ENCODE results near the gene SPDYE2.
"Not testable (repeated sequence)": the region's sequence is repeated elsewhere in the genome, so short reads cannot be mapped to it uniquely, and the experiment has no call there.

The SPDYE2 gene

GRCh38 chr7:102550808-102551422, at the start of gene SPDYE2:
Gene SPDYE2 (plus strand): TSS chr7:102551226. CDS start chr7:102553256, 2,030 bp downstream.
- H3K27me3 ChIP-seq (ENCODE audit: low read depth, low read length) = not testable (repeated sequence)

GRCh38 chr7:102503141-102503540, 47.9 kb upstream of the SPDYE2 start:
- H3K36me3 ChIP-seq (ENCODE audit: control insufficient read depth in 1 of 2, insufficient read depth in 2 of 2, low read length in 2 of 2); H3K27me3 ChIP-seq (ENCODE audit: low read depth, low read length); H3K4me3 ChIP-seq (ENCODE audit: low read depth in 1 of 2, low read length in 2 of 2); H3K9me3 ChIP-seq (ENCODE audit: control insufficient read depth in 1 of 2, low read length in 2 of 2); H3K27ac ChIP-seq (ENCODE audit: low read length); H3K4me1 ChIP-seq (ENCODE audit: control insufficient read depth in 1 of 2, insufficient read depth in 2 of 2, low read length in 2 of 2): not testable (repeated sequence)

More at GRCh38 chr7:102550808-102551422, at the start of gene SPDYE2:
- H3K27ac ChIP-seq (ENCODE audit: low read length); H3K4me3 ChIP-seq (ENCODE audit: low read depth in 1 of 2, low read length in 2 of 2); H3K4me1 ChIP-seq (ENCODE audit: control insufficient read depth in 1 of 2, insufficient read depth in 2 of 2, low read length in 2 of 2); H3K36me3 ChIP-seq (ENCODE audit: control insufficient read depth in 1 of 2, insufficient read depth in 2 of 2, low read length in 2 of 2); H3K9me3 ChIP-seq (ENCODE audit: control insufficient read depth in 1 of 2, low read length in 2 of 2): not testable (repeated sequence)

- not testable (repeated sequence) for H3K9me3 ChIP-seq (ENCODE audit: control insufficient read depth in 1 of 2, low read length in 2 of 2); H3K4me3 ChIP-seq (ENCODE audit: low read depth in 1 of 2, low read length in 2 of 2); H3K4me1 ChIP-seq (ENCODE audit: control insufficient read depth in 1 of 2, insufficient read depth in 2 of 2, low read length in 2 of 2); H3K36me3 ChIP-seq (ENCODE audit: control insufficient read depth in 1 of 2, insufficient read depth in 2 of 2, low read length in 2 of 2); H3K27ac ChIP-seq (ENCODE audit: low read length); H3K27me3 ChIP-seq (ENCODE audit: low read depth, low read length)
These were observed 45.5 kb upstream of the SPDYE2 start for GRCh38 chr7:102505298-102506185.

- not testable (repeated sequence) for H3K9me3 ChIP-seq (ENCODE audit: control insufficient read depth in 1 of 2, low read length in 2 of 2); H3K27me3 ChIP-seq (ENCODE audit: low read depth, low read length); H3K4me1 ChIP-seq (ENCODE audit: control insufficient read depth in 1 of 2, insufficient read depth in 2 of 2, low read length in 2 of 2)
These were observed 43.5 kb upstream of the SPDYE2 start for GRCh38 chr7:102507410-102508088.

GRCh38 chr7:102510575-102510974, 40.5 kb upstream of the SPDYE2 start:
- H3K27ac ChIP-seq (ENCODE audit: low read length); H3K4me1 ChIP-seq (ENCODE audit: control insufficient read depth in 1 of 2, insufficient read depth in 2 of 2, low read length in 2 of 2); H3K9me3 ChIP-seq (ENCODE audit: control insufficient read depth in 1 of 2, low read length in 2 of 2); H3K36me3 ChIP-seq (ENCODE audit: control insufficient read depth in 1 of 2, insufficient read depth in 2 of 2, low read length in 2 of 2); H3K4me3 ChIP-seq (ENCODE audit: low read depth in 1 of 2, low read length in 2 of 2); H3K27me3 ChIP-seq (ENCODE audit: low read depth, low read length): not testable (repeated sequence)

More at GRCh38 chr7:102507410-102508088, 43.5 kb upstream of the SPDYE2 start:
- H3K36me3 ChIP-seq (ENCODE audit: control insufficient read depth in 1 of 2, insufficient read depth in 2 of 2, low read length in 2 of 2); H3K27ac ChIP-seq (ENCODE audit: low read length); H3K4me3 ChIP-seq (ENCODE audit: low read depth in 1 of 2, low read length in 2 of 2): not testable (repeated sequence)

GRCh38 chr7:102511860-102512522, 39.0 kb upstream of the SPDYE2 start:
- not testable (repeated sequence) for H3K27me3 ChIP-seq (ENCODE audit: low read depth, low read length); H3K27ac ChIP-seq (ENCODE audit: low read length); H3K4me3 ChIP-seq (ENCODE audit: low read depth in 1 of 2, low read length in 2 of 2); H3K36me3 ChIP-seq (ENCODE audit: control insufficient read depth in 1 of 2, insufficient read depth in 2 of 2, low read length in 2 of 2); H3K4me1 ChIP-seq (ENCODE audit: control insufficient read depth in 1 of 2, insufficient read depth in 2 of 2, low read length in 2 of 2); H3K9me3 ChIP-seq (ENCODE audit: control insufficient read depth in 1 of 2, low read length in 2 of 2)

- not testable (repeated sequence) for H3K4me3 ChIP-seq (ENCODE audit: low read depth in 1 of 2, low read length in 2 of 2); H3K9me3 ChIP-seq (ENCODE audit: control insufficient read depth in 1 of 2, low read length in 2 of 2); H3K4me1 ChIP-seq (ENCODE audit: control insufficient read depth in 1 of 2, insufficient read depth in 2 of 2, low read length in 2 of 2); H3K36me3 ChIP-seq (ENCODE audit: control insufficient read depth in 1 of 2, insufficient read depth in 2 of 2, low read length in 2 of 2); H3K27me3 ChIP-seq (ENCODE audit: low read depth, low read length); H3K27ac ChIP-seq (ENCODE audit: low read length)
These were observed 38.3 kb upstream of the SPDYE2 start for GRCh38 chr7:102512642-102513221.

GRCh38 chr7:102514881-102515721, 35.9 kb upstream of the SPDYE2 start:
- not testable (repeated sequence) for H3K27ac ChIP-seq (ENCODE audit: low read length); H3K4me3 ChIP-seq (ENCODE audit: low read depth in 1 of 2, low read length in 2 of 2); H3K36me3 ChIP-seq (ENCODE audit: control insufficient read depth in 1 of 2, insufficient read depth in 2 of 2, low read length in 2 of 2); H3K27me3 ChIP-seq (ENCODE audit: low read depth, low read length); H3K4me1 ChIP-seq (ENCODE audit: control insufficient read depth in 1 of 2, insufficient read depth in 2 of 2, low read length in 2 of 2); H3K9me3 ChIP-seq (ENCODE audit: control insufficient read depth in 1 of 2, low read length in 2 of 2)

- H3K27me3 ChIP-seq (ENCODE audit: low read depth, low read length); H3K27ac ChIP-seq (ENCODE audit: low read length); H3K36me3 ChIP-seq (ENCODE audit: control insufficient read depth in 1 of 2, insufficient read depth in 2 of 2, low read length in 2 of 2); H3K4me1 ChIP-seq (ENCODE audit: control insufficient read depth in 1 of 2, insufficient read depth in 2 of 2, low read length in 2 of 2); H3K9me3 ChIP-seq (ENCODE audit: control insufficient read depth in 1 of 2, low read length in 2 of 2); H3K4me3 ChIP-seq (ENCODE audit: low read depth in 1 of 2, low read length in 2 of 2): not testable (repeated sequence)
These were observed 35.1 kb upstream of the SPDYE2 start for GRCh38 chr7:102515889-102516288.

- H3K9me3 ChIP-seq (ENCODE audit: control insufficient read depth in 1 of 2, low read length in 2 of 2); H3K27me3 ChIP-seq (ENCODE audit: low read depth, low read length): not testable (repeated sequence)
These were observed 34.1 kb upstream of the SPDYE2 start for GRCh38 chr7:102516951-102517350.

More at GRCh38 chr7:102516951-102517350, 34.1 kb upstream of the SPDYE2 start:
- H3K27ac ChIP-seq (ENCODE audit: low read length); H3K4me1 ChIP-seq (ENCODE audit: control insufficient read depth in 1 of 2, insufficient read depth in 2 of 2, low read length in 2 of 2); H3K36me3 ChIP-seq (ENCODE audit: control insufficient read depth in 1 of 2, insufficient read depth in 2 of 2, low read length in 2 of 2); H3K4me3 ChIP-seq (ENCODE audit: low read depth in 1 of 2, low read length in 2 of 2): not testable (repeated sequence)

Data from muscle layer of duodenum (tissue), 2 donors.